GM13976 (cell line): ENCODE data around the gene SVBP.

ENCODE experiments used
- DNase-seq: peaks from one replicate; pipeline ENCODE4 v3.0.0; 2012; ENCODE audit warnings: low spot score
- in situ Hi-C: fragments of 300-500 bp; cut with MboI; formaldehyde crosslinking; loops from one replicate; pipeline ENCODE4 v1.12.0; 2022; ENCODE audit warnings: low sequenced_read_pairs, mixed read lengths, inconsistent platforms; ENCODE audit not compliant: unreplicated experiment
- TF ChIP-seq, protein P1 (sequence below): IDR thresholded peaks from 2 replicates; pipeline ENCODE4 v1.5.1; 2012; ENCODE audit warnings: borderline replicate concordance, mild to moderate bottlenecking; ENCODE audit not compliant: insufficient read depth; ENCODE audit errors: extremely low read depth, missing control alignments, control extremely low read depth

Gene SVBP

DNA sequence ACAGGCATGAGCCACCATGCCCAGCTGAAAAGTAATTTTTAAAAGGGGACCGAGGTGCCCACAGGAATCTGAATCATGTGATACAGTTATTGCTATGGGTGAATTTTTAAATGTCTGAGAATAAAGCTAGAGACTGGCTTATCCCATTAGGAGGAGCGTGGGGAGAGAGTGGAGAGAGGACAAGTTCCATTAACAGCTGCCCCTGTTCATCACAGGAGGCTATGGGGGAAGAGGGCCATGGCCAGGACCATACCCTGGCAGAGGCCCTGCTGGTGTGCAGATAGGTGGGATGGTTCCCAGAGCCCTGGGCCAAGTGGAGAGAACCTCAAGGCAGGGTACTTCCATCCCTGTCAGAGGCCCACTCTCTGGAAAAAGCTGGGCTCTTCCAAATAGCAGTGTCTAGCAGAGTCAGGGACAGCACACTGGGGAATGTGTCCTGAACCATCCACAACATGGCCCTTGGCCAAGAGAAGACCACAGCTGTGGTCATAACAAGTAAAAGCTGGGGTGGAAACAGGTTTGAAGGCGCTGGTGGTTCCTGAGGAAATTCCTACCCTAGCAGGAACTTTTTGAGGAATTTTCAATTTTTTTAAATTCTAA, 15.5 kb upstream of the SVBP start:
- TF ChIP-seq, protein P1, sequence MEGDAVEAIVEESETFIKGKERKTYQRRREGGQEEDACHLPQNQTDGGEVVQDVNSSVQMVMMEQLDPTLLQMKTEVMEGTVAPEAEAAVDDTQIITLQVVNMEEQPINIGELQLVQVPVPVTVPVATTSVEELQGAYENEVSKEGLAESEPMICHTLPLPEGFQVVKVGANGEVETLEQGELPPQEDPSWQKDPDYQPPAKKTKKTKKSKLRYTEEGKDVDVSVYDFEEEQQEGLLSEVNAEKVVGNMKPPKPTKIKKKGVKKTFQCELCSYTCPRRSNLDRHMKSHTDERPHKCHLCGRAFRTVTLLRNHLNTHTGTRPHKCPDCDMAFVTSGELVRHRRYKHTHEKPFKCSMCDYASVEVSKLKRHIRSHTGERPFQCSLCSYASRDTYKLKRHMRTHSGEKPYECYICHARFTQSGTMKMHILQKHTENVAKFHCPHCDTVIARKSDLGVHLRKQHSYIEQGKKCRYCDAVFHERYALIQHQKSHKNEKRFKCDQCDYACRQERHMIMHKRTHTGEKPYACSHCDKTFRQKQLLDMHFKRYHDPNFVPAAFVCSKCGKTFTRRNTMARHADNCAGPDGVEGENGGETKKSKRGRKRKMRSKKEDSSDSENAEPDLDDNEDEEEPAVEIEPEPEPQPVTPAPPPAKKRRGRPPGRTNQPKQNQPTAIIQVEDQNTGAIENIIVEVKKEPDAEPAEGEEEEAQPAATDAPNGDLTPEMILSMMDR: no peak
- DNase-seq: no peak
- in situ Hi-C loops: no loop called here

DNA sequence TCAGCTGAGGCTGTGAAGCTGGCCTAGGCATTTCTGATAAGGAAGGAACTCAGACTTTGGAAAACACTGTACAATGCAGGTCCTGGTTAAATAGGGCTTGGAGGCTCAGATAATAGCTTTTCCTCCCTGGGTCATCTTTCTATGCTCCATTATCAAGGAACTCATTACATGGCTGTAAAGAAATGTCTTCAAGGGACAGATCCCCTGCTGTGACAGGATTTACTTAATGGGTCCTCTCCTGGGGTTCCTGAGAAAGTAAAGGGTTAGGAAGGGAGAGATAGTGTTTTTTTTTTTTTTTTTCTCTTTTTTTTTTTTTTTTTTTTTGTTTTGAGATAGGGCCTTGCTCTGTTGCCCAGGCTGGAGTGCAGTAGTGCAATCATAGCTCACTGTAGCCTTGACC, 14.1 kb upstream of the SVBP start:
- in situ Hi-C loops: no loop called here
- TF ChIP-seq, protein P1: no peak
- no peak for DNase-seq

DNA sequence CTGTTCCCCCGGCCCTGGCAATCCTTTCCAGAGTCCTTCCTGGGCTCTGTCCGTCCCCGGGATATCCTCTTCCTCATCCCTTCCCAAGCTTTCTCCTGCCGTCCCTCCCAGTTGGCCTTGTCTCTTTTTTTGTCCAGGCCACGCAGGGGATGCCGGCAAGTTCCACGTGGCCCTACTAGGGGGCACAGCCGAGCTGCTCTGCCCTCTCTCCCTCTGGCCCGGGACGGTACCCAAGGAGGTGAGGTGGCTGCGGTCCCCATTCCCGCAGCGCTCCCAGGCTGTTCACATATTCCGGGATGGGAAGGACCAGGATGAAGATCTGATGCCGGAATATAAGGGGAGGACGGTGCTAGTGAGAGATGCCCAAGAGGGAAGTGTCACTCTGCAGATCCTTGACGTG, 13.4 kb upstream of the SVBP start:
- DNase-seq: no peak
- in situ Hi-C loops: no loop called here
- TF ChIP-seq, protein P1: no peak

DNA sequence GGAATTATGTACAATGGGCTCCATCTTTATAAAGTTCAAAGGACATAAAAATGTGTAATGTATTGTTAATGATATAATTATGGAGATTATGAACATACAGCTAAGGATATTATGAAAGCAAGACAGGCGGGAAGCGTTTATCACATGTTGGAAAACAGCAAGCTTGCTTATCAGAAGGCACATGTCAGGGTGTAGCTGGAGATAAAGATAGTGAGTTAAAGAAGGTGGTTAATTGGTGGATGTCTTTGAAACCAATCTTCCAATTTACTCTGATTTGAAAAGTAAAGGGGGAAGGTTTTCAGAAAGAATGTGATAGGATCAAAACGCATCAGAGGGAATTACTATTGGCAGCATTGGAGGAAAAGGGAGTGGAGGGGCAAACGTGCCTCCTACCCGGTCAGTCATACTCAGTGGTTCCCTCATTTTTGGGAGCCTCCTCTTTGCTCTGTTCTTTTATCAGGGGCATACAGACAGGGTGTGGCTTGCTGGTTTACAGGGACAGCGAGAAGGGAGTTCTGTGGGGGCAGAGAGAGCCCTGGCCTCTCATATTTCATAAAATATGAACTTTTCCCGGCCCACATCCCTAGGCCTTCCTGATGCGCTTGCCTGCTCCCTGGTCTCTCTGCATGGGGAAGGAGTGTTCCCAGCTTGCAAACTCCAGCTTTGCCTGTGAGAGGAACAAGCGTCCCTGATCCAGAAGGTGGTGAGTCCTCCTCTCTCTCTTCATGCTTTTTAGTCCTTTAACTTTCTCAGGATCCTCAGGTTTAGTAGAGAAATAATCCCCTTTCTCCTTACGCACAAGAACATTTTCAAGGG, 8.0 kb upstream of the SVBP start:
- DNase-seq: no peak
- TF ChIP-seq, protein P1: no peak
- in situ Hi-C loops: no loop called here

DNA sequence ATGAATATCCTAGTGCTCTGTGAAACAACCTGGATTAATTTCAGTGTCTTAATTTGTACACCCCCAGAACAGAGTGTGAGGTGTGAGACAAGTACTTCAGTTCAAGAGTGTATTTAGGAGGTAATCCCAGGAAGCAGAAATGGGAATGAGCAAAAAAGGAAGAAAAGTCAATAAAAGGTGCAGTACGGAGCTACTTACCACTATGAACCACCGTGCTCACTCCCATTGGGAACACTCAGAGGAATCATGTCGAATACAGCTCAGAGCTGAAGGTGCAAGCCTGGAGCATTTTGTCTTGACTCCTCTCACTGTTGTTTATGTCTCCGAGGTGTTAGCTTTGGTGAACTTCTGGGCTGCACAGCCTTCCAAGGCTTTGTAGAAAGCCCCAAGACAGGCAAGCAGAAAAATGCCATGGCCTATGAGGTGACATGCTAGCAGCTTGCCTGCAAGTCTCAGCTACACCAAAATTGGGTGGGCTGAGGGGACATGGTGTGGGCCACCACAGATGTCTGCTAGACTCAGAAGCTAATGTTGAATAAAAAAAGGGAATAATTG, 7.4 kb upstream of the SVBP start:
- in situ Hi-C loops: no loop called here
- DNase-seq: no peak
- TF ChIP-seq, protein P1: no peak

DNA sequence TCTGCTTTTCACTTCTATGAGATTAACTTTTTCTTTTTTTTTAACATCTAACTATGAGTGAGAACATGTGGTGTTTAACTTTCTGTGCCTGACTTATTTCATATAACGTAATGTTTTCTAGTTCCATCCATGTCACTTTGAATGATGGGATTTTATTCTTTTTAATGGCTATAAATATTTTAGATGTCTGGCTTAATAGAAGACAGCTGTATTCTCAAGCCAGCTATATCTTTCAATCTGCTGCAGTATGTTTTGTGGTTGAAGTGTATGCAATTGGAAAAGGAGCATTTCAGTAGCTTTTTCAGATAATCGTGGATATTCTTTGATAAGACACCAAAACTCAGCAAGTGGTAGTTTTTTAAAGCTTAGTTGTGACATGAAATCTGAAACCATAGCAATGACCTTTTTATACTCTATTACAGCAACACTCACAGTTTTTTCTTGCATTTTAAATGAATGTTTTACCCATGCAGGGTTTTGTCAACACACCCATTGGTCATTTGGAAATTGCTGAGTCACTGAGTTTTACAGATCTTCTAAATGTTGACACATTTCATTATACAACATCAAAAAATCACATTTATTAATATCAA, 5.7 kb upstream of the SVBP start:
- no peak for DNase-seq
- TF ChIP-seq, protein P1: no peak
- in situ Hi-C loops: no loop called here
